Transverse colon (tissue), 4 donors: Measurements from ENCODE around the gene CADM3. TPM values are rescaled to one million over a fixed set of nuclear protein-coding genes. Genes with fewer than 3 reads are reported as not detected.

Source experiments
- DNase-seq: peaks from one replicate; pipeline ENCODE4 v3.0.0-alpha.2; 2019
- H3K27ac ChIP-seq, 4 donors: fragments of 200-600 bp; sonication (generic); 2 replicates each; pipeline ENCODE4 v1.5.1; 2016 to 2018; ENCODE audit warnings: inconsistent platforms in 4 of 4
- H3K27me3 ChIP-seq: fragments of 200-600 bp; sonication (generic); 2 replicates; pipeline ENCODE4 v1.5.1; 2017; ENCODE audit warnings: inconsistent platforms
- H3K36me3 ChIP-seq, 4 donors: fragments of 200-600 bp; sonication (generic); 2 replicates each; pipeline ENCODE4 v1.5.1; 2017 to 2019; ENCODE audit warnings: inconsistent platforms in 4 of 4
- H3K4me1 ChIP-seq, 4 donors: fragments of 200-600 bp; sonication (generic); 2 replicates each; pipeline ENCODE4 v1.5.1; 2017 to 2020; ENCODE audit warnings: inconsistent platforms in 4 of 4
- H3K4me3 ChIP-seq, 4 donors: fragments of 200-600 bp; sonication (generic); 1 replicate in 1 of 4; 2 replicates in 3 of 4; pipeline versions ENCODE4 v1.5.1 to v1.6.1; 2017 to 2019; ENCODE audit warnings: inconsistent platforms in 4 of 4
- H3K9me3 ChIP-seq, 2 donors: fragments of 200-600 bp; sonication (generic); 2 replicates each; pipeline ENCODE4 v1.5.1; 2017 to 2019; ENCODE audit warnings: inconsistent platforms in 2 of 2
- EP300 ChIP-seq: sonication (generic); formaldehyde crosslinking; IDR thresholded peaks from one replicate; pipeline ENCODE4 v1.6.1; 2017; ENCODE audit warnings: antibody characterized with exemption, low read depth
- POLR2A ChIP-seq: fragments of 450-650 bp; IDR thresholded peaks from one replicate; pipeline ENCODE4 v1.6.1; 2016; ENCODE audit warnings: antibody characterized with exemption, mild to moderate bottlenecking, moderate library complexity
- POLR2AphosphoS5 ChIP-seq, 3 donors: sonication (generic); formaldehyde crosslinking; IDR thresholded peaks; one replicate each; pipeline ENCODE4 v1.6.1; 2016; ENCODE audit warnings: antibody characterized with exemption in 3 of 3
- WGBS, 2 donors: methylation state at CpG; one replicate each; pipeline ENCODE4 v1.1.5; 2018; ENCODE audit warnings: low coverage in 1 of 2; 5-methylcytosine and 5-hydroxymethylcytosine counted together
- in situ Hi-C, 4 donors: fragments of 200-750 bp; cut with MboI; loops; one replicate each; pipeline versions ENCODE4 v1.15.0 to v1.15.1; 2017; ENCODE audit warnings: low sequenced_read_pairs in 3 of 4, low pct_ligation_motif_present in 1 of 4, low pct_unique_long_range_greater_than_20kb in 1 of 4
- intact Hi-C: fragments of 100-400 bp; cut with DNase I; formaldehyde crosslinking; loops from one replicate; pipeline ENCODE4 v1.15.1; 2023; ENCODE audit warnings: low total_unique reads
- total RNA-seq, 4 donors: library from RNA; depleted of rRNA; stranded (reverse); fragments of >200 nt; gene quantifications; one replicate each; pipeline ENCODE4 v1.1.0, GENCODE V29; 2016
- TF ChIP-seq, protein P1 (sequence below), 5 experiments: fragments of 200-600 bp in 3 of 5; fragments of 450-650 bp in 2 of 5; sonication (generic) in 3 of 5; IDR thresholded peaks; 1 replicate in 2 of 5; 2 replicates in 3 of 5; pipeline ENCODE4 v1.5.1; 2016 to 2017; ENCODE audit warnings: antibody characterized with exemption in 5 of 5, inconsistent platforms in 3 of 5, mild to moderate bottlenecking in 2 of 5, moderate library complexity in 1 of 5

The CADM3 gene, protein sequence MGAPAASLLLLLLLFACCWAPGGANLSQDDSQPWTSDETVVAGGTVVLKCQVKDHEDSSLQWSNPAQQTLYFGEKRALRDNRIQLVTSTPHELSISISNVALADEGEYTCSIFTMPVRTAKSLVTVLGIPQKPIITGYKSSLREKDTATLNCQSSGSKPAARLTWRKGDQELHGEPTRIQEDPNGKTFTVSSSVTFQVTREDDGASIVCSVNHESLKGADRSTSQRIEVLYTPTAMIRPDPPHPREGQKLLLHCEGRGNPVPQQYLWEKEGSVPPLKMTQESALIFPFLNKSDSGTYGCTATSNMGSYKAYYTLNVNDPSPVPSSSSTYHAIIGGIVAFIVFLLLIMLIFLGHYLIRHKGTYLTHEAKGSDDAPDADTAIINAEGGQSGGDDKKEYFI
- total RNA-seq, result 1 to 10 TPM; 3.4 to 6.5 (median 5.1) TPM

DNA sequence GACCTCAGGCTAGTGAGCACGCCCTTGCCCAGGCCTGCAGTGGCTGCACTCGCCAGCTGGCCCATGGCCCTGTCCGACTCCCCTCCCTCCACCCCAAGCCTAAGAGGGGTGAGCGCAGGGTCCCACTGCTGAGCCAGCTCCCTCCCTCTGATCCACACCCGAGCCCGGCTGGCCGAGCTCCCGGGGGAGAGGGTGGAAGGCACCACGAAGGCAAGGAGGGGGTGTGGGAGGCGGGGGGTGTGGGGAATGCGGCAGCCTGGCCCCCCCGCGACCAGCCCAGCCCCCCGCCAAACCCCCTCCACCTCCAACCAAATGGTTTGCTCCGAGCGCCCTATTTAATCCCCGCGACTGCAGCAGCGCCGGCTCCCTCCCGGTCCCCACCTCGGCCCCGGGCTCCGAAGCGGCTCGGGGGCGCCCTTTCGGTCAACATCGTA lies at the start of gene CADM3:
Gene CADM3, plus strand, starts transcription at position 362 of the 434 bp plus-strand sequence. CDS start 151 bp downstream, outside the sequence.
- Histone ChIP-seq H3K27ac (peak within 1 kb of the TSS in 2 of 4 donors; percentile 35 to 61), H3K27me3 (peaks cover 40% of the 10 kb centered on the region), H3K4me1 (peaks cover 0 to 4% (median 0%) of the 10 kb centered on the region in 4 donors), H3K9me3 (no peaks in the 10 kb centered on the region), H3K4me3 (peak within 1 kb of the TSS in 3 of 4 donors; percentile 21 to 41 (median 28)), H3K36me3 (no peaks in the 10 kb centered on the region)
- TF ChIP-seq EP300, result no peak
- TF ChIP-seq, protein P1, sequence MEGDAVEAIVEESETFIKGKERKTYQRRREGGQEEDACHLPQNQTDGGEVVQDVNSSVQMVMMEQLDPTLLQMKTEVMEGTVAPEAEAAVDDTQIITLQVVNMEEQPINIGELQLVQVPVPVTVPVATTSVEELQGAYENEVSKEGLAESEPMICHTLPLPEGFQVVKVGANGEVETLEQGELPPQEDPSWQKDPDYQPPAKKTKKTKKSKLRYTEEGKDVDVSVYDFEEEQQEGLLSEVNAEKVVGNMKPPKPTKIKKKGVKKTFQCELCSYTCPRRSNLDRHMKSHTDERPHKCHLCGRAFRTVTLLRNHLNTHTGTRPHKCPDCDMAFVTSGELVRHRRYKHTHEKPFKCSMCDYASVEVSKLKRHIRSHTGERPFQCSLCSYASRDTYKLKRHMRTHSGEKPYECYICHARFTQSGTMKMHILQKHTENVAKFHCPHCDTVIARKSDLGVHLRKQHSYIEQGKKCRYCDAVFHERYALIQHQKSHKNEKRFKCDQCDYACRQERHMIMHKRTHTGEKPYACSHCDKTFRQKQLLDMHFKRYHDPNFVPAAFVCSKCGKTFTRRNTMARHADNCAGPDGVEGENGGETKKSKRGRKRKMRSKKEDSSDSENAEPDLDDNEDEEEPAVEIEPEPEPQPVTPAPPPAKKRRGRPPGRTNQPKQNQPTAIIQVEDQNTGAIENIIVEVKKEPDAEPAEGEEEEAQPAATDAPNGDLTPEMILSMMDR (IDR thresholded peaks at IDR 0.05), result no peak
- WGBS, 2 donors, result 16% methylated on average over 28 of the region's 29 CpGs; no CpG with 5 or more reads in 1 of the 2 donors
- DNase-seq, result no peak
- intact Hi-C loops (no loop called here), in situ Hi-C loops (no loop called here)

DNA sequence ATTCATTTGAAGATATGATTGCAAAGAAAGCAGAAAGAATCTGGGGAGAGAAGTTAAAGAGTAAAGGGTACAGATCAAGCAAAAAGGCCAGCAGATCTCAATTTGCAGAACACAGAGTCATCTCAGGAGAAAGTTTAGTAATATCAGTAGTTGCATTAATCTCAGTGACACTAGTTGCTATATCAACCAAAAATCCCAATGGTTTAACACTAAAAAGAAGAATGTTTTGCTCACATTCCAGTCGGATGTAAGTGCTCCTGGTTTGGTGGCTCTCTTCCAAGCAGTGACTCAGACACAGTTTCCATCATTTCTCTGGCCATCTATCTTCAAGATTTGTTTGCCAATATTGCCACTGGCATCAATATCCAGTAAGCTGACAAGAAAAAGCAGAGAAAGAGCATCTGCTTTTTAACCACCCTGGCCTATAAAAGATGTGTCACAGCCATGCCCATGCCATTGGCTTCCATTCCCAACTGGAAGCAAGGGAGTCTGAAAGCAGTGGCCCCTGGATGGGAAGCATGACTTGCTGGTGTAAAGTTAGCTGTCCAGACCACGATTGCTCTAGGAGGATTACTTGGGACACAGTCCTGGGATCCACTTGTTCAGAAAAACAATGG lies 49.3 kb upstream of the CADM3 start:
- no peak overlapping the region for H3K27ac ChIP-seq
- no peaks in the 10 kb centered on the region for H3K4me1 ChIP-seq
- in situ Hi-C loops, result no loop called here
- no peaks in the 10 kb centered on the region for H3K9me3 ChIP-seq
- TF ChIP-seq POLR2AphosphoS5 (IDR thresholded peaks at IDR 0.05) (no peak), POLR2A (no peak), EP300 (no peak)
- TF ChIP-seq, protein P1 (IDR thresholded peaks at IDR 0.05), result no peak
- intact Hi-C loops, result no loop called here
- no peak overlapping the region for H3K4me3 ChIP-seq
- H3K27me3 ChIP-seq, result no peaks in the 10 kb centered on the region
- DNase-seq, result no peak
- WGBS, 2 donors, result 25 to 33% methylated on average over 1 to 2 of the region's 2 CpGs
- no peaks in the 10 kb centered on the region for H3K36me3 ChIP-seq

DNA sequence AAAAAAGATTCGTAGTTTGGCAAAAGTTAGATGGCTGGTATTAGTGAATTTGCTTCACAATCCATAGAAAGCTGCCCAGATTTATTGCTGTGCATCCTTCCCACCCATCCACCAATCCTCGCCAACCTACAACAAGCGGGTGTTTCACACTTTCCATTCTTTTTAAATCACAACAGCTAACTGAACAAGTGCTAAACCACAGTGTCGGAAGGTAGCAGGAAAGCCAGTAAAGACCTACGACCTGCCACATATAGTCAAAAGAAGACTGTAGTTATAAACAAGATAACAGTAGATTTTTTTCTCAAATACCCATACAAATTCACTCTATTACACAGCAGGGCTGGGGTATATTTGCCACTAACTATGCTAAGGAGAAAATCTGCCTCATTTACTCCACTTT lies 47.8 kb upstream of the CADM3 start:
- Histone ChIP-seq H3K27ac (no peak overlapping the region), H3K4me1 (no peaks in the 10 kb centered on the region), H3K4me3 (no peak overlapping the region), H3K9me3 (no peaks in the 10 kb centered on the region), H3K27me3 (no peaks in the 10 kb centered on the region), H3K36me3 (no peaks in the 10 kb centered on the region)
- intact Hi-C loops, result no loop called here
- in situ Hi-C loops, result no loop called here
- DNase-seq, result no peak
- WGBS, 2 donors, result 71 to 79% methylated on average over 5 of the region's 5 CpGs
- TF ChIP-seq, protein P1 (IDR thresholded peaks at IDR 0.05), result no peak
- no peak for TF ChIP-seq POLR2AphosphoS5 (IDR thresholded peaks at IDR 0.05)
- no peak for TF ChIP-seq EP300
- no peak for TF ChIP-seq POLR2A

DNA sequence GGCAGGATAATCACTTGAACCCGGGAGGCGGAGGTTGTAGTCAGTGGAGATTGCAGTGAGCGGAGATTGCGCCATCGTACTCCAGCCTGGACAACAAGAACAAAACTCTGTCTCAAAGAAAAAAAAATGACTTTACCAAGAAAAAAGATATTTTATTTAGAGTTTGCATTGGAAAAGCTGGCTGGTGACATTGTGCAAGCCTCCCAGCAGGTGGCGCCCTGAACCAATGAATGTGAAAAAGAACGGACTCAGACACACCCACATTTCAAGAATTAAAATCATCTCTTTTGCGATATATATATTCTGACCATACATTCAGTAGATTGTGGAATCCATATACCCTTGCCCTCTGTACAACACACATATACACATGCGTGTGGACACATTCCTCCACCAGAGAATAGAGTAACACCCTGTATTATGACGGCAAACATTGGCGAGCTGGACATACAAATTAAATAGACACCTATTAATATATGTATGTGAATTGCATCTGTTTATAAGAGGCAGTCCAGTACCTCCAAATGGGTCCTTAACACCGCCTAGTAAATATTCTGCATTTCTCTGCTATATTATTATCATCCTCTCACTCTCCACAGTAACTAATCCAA lies 39.0 kb upstream of the CADM3 start:
- Histone ChIP-seq H3K27ac (no peak overlapping the region), H3K9me3 (no peaks in the 10 kb centered on the region), H3K4me3 (no peak overlapping the region), H3K36me3 (no peaks in the 10 kb centered on the region), H3K4me1 (no peaks in the 10 kb centered on the region), H3K27me3 (peaks cover 6% of the 10 kb centered on the region)
- TF ChIP-seq POLR2AphosphoS5 (IDR thresholded peaks at IDR 0.05) (no peak), EP300 (no peak)
- TF ChIP-seq, protein P1 (IDR thresholded peaks at IDR 0.05), result peak; percentile 65 to 83 (median 78)
- peak; percentile 49 for DNase-seq
- in situ Hi-C loops (no loop called here), intact Hi-C loops (no loop called here)
- 54 to 55% methylated on average over 12 of the region's 12 CpGs for WGBS, 2 donors
